Colonic mucosa (tissue), 4 donors: ENCODE results near the gene CAPZB. TPM values are rescaled to one million over a fixed set of nuclear protein-coding genes. Genes with fewer than 3 reads are reported as not detected.

ENCODE experiments used
- DNase-seq: peaks from one replicate; pipeline ENCODE4 v3.0.0-alpha.2; 2020
- H3K27ac ChIP-seq: fragments of 200-600 bp; one replicate; pipeline ENCODE4 v1.8.0; 2021
- H3K27me3 ChIP-seq: fragments of 200-600 bp; one replicate; pipeline ENCODE4 v1.8.0; 2021
- H3K36me3 ChIP-seq: fragments of 200-600 bp; one replicate; pipeline ENCODE4 v1.8.0; 2021
- H3K4me1 ChIP-seq: fragments of 200-600 bp; one replicate; pipeline ENCODE4 v1.8.0; 2021; ENCODE audit warnings: mild to moderate bottlenecking
- H3K4me3 ChIP-seq: fragments of 200-600 bp; one replicate; pipeline ENCODE4 v1.8.0; 2021
- H3K9ac ChIP-seq, 2 donors: one replicate each; pipeline ENCODE4 v1.7.0; 2013; ENCODE audit warnings: control low read depth in 2 of 2, low read depth in 2 of 2, low read length in 2 of 2
- H3K9me3 ChIP-seq: fragments of 200-600 bp; one replicate; pipeline ENCODE4 v1.8.0; 2021
- intact Hi-C: fragments of 100-400 bp; cut with DNase I; formaldehyde crosslinking; loops from one replicate; pipeline ENCODE4 v1.14.1; 2022
- total RNA-seq, 2 donors: library from RNA; stranded (reverse); fragmentation: NEBNext Ultra II Directional in 1 of 2; extraction: Animal tissue kit (Norgen Biotek cat#: 25700) in 1 of 2; gene quantifications; one replicate each; pipeline ENCODE4 v1.2.1, GENCODE V29; 2021
- TF ChIP-seq, protein P1 (sequence below): fragments of 200-600 bp; IDR thresholded peaks from one replicate; pipeline ENCODE4 v1.8.0; 2022; ENCODE audit warnings: antibody characterized with exemption, mild to moderate bottlenecking
- donor health status: healthy.
- donor health status: DM: no; HTN: no; CAD: no.
- donor health status: DM: no; HTN: no; CAD: no.

The CAPZB gene
- total RNA-seq, 2 donors from 2014 or later: 397 to 407 TPM

DNA sequence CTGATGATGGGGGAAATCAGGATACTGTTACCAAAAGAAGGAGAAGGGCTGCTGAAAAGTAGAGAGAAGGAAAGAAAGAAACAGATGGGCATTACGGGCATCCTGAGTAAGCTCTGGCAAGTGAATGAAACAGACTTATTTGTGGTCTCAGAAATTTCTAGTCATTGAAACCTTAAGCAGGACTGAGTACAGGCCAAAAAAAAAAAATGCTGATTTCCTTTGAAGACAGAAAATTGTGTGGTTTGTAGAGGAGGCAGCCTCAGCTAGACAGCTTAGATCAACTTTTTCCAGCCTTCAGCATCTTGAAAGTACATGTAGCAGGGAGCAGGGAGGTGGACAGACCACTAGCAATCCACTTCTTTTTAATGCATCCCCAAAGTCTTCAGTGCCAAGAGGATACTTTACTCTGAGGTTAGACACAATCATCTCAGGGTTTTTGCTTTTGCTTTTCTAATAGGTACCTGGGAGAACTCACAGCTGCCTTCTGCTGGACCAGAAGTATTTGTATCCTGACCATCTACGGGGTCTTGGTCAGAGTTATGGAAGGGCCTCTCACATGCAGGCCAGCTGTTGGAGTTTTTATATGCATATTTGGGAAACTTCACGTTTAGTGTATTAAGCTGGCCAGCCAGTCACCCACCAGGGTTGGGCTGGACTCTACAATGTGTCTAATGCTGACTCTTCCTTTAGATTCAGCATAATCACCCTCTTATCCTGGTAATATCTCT is 10.6 kb upstream of the CAPZB start:
- no peak for DNase-seq
- TF ChIP-seq, protein P1, sequence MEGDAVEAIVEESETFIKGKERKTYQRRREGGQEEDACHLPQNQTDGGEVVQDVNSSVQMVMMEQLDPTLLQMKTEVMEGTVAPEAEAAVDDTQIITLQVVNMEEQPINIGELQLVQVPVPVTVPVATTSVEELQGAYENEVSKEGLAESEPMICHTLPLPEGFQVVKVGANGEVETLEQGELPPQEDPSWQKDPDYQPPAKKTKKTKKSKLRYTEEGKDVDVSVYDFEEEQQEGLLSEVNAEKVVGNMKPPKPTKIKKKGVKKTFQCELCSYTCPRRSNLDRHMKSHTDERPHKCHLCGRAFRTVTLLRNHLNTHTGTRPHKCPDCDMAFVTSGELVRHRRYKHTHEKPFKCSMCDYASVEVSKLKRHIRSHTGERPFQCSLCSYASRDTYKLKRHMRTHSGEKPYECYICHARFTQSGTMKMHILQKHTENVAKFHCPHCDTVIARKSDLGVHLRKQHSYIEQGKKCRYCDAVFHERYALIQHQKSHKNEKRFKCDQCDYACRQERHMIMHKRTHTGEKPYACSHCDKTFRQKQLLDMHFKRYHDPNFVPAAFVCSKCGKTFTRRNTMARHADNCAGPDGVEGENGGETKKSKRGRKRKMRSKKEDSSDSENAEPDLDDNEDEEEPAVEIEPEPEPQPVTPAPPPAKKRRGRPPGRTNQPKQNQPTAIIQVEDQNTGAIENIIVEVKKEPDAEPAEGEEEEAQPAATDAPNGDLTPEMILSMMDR: no peak
- Histone ChIP-seq H3K27me3 (no peaks in the 10 kb centered on the region), H3K9me3 (no peaks in the 10 kb centered on the region), H3K9ac (no peak overlapping the region), H3K27ac (no peak overlapping the region), H3K4me1 (no peaks in the 10 kb centered on the region), H3K36me3 (no peaks in the 10 kb centered on the region), H3K4me3 (no peak overlapping the region)
- intact Hi-C loops: no loop called here

DNA sequence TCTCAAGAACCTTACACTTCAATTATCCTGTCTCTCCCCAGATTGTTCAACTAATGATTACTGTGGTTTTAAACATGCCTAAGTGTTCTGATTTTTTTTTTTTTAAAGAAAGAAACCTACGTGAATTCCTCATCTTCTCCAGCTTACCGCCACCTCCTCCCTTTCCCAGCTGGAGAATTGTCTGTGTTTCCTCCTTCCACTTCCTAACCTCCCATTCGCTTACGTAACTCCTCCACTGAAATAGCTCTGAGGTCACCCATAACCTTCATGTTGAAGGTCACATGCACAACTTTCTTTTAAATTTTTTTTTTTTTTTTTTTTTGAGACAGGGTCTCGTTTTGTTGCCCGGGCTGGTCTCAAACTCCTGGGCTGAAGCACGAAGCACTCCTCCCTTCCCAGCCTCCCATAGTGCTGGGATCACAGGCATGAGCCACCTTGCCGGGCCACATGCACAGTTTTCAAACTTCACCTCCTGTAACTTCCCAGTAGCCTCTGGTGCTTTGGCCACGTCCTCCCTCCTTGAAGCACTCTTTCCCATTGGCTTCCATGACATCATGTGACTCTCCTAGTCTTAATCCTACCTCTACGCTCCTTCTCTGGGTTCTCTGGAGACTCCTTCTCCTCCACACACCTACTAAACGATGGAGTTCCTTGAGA is 9.8 kb upstream of the CAPZB start:
- no peak overlapping the region for H3K9ac ChIP-seq
- TF ChIP-seq, protein P1: no peak
- H3K27me3 ChIP-seq: no peaks in the 10 kb centered on the region
- H3K27ac ChIP-seq: no peak overlapping the region
- no peaks in the 10 kb centered on the region for H3K36me3 ChIP-seq
- no peak overlapping the region for H3K4me3 ChIP-seq
- no peaks in the 10 kb centered on the region for H3K4me1 ChIP-seq
- intact Hi-C loops: no loop called here
- H3K9me3 ChIP-seq: no peaks in the 10 kb centered on the region
- DNase-seq: no peak

DNA sequence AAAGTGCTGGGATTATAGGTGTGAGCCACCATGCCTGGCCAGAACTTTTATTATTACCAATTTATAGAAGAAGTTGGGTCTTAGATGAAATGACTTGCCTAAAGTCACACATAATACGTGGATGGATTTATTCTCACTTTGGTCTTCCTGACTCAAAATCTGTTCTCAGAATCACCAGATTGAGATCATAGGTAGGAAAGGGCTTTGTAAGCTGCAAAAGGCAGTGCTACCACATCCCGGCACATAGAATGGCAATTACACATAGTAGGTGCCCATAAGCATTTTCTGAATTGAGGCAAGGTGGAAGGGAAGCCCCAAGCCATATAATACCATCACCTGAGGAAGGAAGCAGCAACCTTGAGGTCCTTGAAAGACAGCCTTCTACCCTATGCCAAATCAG is 8.2 kb upstream of the CAPZB start:
- DNase-seq: no peak
- intact Hi-C loops: no loop called here
- no peaks in the 10 kb centered on the region for H3K27me3 ChIP-seq
- no peak overlapping the region for H3K4me3 ChIP-seq
- TF ChIP-seq, protein P1: no peak
- no peak overlapping the region for H3K9ac ChIP-seq
- no peaks in the 10 kb centered on the region for H3K9me3 ChIP-seq
- H3K36me3 ChIP-seq: no peaks in the 10 kb centered on the region
- H3K27ac ChIP-seq: no peak overlapping the region
- no peaks in the 10 kb centered on the region for H3K4me1 ChIP-seq

DNA sequence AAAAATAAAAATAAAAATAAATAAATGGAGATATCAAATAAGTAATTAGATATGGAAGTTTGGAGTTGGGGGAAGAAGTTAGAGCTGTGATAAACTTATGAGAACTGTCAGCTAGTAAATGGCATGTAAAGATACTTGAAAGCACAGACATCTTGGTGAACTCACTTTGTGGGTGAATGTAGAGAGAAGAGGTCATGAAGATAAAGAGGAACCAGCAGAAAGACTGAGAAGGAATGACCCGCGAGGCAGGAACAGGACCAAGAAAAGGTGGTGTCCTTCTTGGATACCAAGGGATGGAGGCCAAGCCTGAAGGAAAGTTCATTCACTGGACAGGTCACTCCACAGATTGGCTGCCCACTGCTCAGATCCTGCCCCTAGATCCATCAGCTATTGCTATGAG is 4.7 kb upstream of the CAPZB start:
- H3K36me3 ChIP-seq: no peaks in the 10 kb centered on the region
- H3K27ac ChIP-seq: no peak overlapping the region
- H3K4me1 ChIP-seq: no peaks in the 10 kb centered on the region
- no peaks in the 10 kb centered on the region for H3K27me3 ChIP-seq
- intact Hi-C loops: no loop called here
- no peak overlapping the region for H3K9ac ChIP-seq
- no peak overlapping the region for H3K4me3 ChIP-seq
- TF ChIP-seq, protein P1: no peak
- DNase-seq: no peak
- no peaks in the 10 kb centered on the region for H3K9me3 ChIP-seq

DNA sequence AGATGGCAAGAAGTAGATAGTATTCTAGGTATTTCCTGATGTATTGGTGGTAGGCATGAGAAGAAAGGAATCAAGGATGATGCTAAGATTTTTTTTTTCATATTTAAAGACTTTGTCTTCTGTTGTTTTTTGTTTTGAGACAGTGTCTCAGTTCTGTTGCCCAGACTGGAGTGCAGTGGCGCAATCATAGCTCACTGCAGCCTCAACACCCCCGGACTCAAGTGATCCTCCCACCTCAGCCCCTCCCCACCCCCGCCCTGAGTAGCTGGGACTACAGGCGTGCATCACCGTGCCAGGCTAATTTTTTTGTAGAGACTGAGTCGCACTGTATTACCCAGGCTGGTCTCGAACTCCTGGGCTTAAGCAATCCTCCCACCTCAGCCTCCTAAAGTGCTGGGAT is 2.8 kb upstream of the CAPZB start:
- Histone ChIP-seq H3K4me1 (peaks cover 12% of the 10 kb centered on the region), H3K4me3 (no peak overlapping the region), H3K27ac (no peak overlapping the region), H3K36me3 (no peaks in the 10 kb centered on the region), H3K9me3 (no peaks in the 10 kb centered on the region), H3K9ac (peak overlapping the region in 1 of 2 donors; percentile 38), H3K27me3 (no peaks in the 10 kb centered on the region)
- intact Hi-C loops: no loop called here
- TF ChIP-seq, protein P1: no peak
- DNase-seq: no peak
